Measurements from ENCODE around the gene ABHD16B.
"Not testable (repeated sequence)": the region's sequence is repeated elsewhere in the genome, so short reads cannot be mapped to it uniquely, and the experiment has no call there.

Gene ABHD16B

DNA sequence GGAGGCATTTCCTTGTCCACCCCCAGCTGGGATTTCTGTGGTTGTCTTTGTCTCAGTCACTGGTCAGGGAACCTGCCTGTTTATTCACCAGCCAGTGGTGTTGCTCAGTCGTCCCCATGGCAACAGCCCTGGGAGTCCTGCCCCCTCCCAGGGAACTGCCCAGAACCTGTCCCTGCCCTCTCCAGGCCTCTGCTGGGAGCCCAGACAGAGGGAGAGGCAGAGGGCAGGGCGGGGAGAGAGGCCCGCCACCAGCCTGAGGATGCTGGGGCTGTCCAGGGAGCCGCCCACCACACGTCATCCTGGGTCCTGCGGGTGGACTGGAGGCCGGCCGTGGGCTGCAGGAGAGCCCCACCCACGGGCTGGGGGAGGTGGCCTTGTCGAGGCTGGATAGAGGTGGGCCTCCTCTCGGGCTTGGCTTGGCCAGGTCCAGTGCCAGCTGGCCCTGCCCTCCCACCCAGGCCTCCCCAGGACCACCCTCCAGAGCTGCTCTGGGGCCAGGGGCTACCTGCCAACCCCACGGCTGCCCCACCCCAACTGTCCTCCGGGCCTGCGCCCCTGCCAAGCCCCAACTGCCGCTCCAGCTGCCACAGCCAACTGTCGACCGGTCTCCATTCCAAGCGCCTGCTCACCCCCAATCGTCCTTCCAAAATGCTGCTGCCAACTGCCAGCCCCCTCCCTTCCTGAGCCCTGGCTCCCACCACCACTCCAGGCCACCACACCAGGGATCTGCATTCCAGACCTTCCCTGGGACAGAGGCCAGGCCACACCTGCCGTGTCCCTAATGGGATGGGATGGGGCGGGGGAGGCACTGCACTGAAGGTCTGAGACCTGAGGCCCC is 26.1 kb upstream of the ABHD16B start:
- no peak for DNase-seq

DNA sequence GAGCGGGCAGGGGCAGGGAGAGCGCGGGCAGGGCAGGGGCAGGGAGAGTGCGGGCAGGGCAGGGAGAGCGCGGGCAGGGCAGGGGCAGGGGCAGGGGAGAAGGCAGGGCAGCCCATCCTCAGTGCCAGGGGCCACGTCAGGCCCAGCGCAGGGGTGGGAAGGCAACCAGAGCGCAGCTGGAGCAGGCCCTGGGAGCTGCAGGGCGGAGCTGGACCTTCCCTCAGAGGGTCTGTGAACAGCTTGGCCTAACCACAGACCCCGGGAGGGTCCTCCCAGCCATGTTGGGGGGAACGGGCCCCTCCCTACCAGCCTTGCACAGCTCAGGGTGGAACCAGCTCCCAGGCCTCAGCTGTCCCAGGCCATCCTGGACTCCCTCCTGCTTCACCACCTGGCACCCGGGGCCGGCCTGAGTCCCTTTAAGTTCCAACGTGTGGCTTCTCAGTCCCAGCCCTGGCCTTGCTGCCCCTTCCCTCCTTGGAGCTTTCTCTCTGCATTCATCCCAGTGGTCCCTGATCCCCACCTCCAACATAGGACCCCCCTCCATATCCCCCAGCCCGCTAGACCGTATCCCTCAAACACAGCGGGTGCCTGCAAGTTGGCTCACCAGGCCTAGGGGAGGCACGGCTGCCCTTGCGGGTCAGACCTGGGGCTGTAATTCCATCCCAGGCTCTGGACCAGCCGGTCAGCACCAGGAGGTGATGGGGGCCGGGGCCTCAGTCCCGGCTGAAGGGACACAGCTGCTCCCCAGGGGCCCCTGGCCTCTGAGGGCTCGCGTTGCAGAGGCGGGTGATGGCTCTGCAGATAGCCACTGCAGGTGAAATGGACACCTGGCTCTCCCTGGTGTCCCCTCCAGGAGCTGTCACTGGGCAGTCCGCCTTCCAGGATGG is 24.6 kb upstream of the ABHD16B start:
- no peak for DNase-seq

DNA sequence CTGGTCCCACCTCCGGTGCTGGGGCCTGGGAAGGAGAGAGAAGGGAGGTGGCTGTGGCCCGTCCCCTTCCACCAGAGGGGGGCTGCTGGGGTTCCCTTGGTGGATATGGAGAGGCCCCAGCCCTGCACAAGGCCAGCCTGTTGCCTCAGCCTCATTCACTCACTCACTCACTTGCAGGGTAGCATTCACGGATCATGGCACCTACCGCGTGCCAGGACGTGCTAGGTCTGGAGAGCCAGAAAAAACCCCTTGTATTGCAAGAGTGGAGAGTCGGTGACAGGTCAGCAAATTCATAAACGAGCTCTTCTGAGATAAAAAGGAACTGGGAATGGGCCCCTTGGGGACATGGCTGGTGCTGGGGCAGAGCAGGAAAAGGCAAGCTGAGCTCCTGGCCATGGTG is 23.8 kb upstream of the ABHD16B start:
- no peak for DNase-seq

GRCh38 chr20:63839620-63840019 is 21.7 kb upstream of the ABHD16B start:
- DNase-seq = no peak

DNA sequence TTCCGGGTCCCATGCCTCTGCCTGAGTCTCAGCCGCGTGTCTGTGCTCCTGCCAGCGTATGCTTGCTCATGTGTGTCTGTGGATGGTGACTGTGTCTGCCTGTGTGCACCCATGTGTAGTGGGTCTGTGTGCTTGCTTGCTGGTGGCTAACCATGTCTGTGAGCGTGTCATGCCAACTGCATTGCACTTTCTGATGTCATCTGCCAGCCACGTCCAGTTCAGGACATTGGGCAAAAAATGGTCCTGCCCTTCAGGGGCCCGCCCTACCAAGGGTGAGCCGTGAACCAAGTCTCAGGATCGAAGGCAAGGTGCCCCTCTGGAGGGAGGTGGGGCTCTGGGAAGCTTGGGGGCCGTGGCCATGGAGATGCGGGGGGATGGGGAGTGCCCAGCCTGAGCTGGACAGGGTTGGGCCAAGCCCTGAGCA is 20.9 kb upstream of the ABHD16B start:
- DNase-seq = no peak

- DNase-seq = no peak
These were observed 19.0 kb upstream of the ABHD16B start for GRCh38 chr20:63842258-63842657.

GRCh38 chr20:63843222-63843621 is 18.1 kb upstream of the ABHD16B start:
- DNase-seq = no peak

GRCh38 chr20:63843778-63844177 is 17.5 kb upstream of the ABHD16B start:
- no peak for DNase-seq

GRCh38 chr20:63844511-63844991 is 16.7 kb upstream of the ABHD16B start:
- no peak for DNase-seq

DNA sequence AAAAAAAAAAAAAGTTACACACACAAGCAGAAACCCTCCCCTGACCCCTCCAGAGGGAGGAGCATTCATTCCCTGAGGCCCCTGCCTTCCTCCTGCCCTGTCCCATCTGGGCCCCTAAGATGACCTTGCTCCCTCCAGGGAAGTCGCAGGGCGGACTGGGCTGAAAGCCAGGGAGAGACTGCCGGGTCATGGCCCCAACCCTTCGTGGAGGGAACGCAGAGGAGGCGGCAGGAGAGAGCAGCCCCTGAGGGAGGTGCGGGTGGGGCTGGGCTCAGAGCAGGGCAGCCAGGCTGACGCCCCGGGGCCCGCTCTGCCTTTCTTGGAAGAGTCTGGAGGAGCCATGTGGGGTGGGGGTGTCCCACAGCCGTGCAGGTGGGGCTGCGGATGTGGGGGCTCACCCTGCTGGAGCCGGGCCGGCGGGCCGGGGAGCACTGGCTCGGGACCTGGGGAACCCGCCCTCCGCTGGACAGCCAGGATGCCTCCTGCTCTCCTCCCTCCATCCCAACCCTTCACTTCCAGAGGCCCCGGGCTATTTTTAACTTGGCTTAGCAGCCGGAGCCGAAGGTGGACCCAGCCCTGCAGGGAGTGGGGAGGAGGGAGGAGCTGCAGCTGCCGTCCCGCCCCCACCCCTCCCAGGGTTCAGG is 15.0 kb upstream of the ABHD16B start:
- DNase-seq = no peak

DNA sequence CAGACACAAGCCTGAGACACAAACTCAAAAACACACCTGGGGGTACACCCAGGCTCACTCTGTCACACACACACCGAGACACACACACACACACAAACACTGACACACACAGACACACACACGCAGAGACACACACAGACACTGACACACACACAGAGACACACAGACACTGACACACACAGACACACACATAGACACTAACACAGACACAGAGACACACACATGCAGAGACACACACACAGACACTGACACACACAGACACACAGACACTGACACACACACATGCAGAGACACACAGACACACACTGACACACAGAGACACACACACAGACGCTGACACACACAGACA is 14.4 kb upstream of the ABHD16B start:
- DNase-seq = no peak

DNA sequence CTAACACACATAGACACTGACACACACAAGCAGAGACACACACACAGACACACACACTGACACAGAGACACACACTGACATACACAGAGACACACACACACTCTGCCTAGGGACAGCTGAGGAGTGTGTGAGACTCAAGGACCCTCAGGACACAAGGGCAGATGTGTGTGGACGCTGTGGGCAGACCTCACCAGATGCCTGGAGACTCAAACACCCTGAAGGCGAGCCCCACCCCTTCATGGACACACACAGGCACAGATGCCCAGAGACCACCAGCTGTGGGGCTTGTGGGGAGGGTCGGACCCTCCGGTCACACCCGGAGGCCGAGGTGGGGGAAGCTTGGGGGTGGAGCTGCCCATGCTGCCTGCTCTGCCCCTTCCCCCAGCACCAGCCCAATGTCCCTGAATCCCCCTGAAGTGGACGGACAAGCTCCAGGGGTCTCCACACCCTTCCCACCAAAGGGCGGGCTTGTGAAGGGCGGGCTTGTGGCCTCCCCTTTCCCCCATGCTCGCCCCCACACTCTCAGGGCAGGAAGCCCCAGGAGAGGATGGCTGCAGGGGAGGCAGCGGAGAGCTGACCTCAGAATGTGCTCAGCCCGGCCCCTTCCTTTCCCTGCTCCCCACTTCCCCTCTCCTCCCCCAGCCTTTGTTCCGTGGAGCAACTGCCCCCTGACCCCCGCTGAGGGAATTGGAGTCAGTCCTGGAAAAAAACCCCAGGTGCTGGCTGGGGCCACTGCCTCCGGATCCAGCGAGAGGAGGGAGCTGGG is 13.9 kb upstream of the ABHD16B start:
- DNase-seq = no peak

- DNase-seq = no peak
These were observed 13.0 kb upstream of the ABHD16B start for GRCh38 chr20:63848003-63848911.

DNA sequence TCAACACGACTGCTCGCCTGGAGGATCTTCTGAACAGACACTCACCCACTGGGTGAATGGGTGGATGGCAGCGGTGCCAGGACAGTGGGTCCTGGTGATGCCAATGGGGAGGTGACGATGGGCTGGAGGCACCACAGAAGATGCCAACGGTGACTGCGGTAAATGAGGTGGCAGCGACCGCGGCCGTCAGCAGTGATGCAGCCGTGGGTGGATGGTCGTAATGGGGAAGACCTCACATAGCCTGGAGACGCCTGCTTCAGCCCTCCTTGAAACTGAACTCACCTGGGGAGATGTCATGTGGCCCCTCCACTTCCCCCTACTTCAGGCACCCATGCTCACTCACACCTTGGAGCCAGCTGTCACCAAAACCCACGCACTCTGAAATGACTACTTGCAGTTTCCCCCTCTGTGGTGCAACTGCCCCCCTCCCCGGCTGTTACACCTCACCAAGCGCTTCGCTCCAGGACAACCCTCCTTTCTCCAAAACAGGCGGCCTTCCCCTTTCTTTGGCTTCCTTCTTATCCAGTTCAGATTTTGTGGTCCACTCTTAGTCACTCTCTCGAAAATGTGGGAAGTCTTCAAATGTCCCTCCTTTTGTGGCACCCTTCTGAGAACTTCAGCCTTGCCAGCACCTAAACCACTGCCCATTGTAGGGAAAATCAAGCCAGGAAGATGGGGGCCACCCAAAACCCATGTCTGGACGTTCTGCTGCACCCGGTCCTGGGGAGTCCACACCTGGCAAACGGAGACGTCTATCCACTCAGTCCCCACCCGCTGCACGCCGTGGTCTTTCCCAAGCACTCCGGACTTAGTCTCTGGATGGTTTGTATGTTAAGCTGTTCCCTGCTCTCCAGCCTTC is 10.4 kb upstream of the ABHD16B start:
- no peak for DNase-seq

GRCh38 chr20:63851548-63851943 is 9.8 kb upstream of the ABHD16B start:
- DNase-seq = not testable (repeated sequence)

DNA sequence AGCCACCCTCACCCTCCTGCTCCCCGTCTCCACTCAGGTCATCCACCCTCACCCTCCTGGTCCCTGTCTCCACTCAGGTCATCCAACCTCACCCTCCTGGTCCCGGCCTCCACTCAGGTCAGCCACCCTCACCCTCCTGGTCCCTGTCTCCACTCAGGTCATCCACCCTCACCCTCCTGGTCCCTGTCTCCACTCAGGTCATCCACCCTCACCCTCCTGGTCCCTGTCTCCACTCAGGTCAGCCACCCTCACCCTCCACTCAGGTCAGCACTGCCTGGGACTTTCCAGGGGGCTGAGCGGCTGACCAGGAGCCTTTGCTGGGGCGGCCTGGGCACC is 7.6 kb upstream of the ABHD16B start:
- DNase-seq = not testable (repeated sequence)

- no peak for DNase-seq
These were observed 7.1 kb upstream of the ABHD16B start for GRCh38 chr20:63854069-63854765.

DNA sequence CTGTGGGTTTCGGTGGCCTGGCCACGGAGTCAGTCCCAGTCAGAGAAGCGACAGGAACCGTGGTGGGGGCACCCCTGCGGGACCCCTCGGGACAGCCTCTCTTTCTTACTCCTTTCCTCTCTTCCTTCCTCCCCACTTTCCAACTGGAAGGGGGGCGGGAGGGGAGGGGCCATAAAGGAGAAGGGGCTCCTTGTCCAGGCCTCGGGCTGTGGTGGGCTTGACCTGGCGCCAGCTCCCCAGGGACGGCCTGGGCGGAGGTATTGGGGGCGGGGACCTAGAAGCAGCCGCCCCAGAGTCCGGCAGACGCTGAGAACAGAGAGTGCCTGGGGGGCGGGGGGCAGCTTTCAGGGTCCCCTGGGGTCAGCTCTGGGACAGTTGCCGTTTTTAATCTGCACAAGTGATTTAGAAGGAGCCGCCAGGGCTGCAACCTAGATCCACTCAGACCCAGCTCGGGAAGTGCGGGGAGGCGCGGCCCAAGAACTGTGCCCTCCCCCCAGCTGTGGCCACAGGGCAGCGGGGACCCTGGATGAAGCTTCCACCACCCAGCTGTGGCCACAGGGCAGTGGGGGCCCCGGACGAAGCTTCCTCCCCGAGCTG is 6.4 kb upstream of the ABHD16B start:
- no peak for DNase-seq

DNA sequence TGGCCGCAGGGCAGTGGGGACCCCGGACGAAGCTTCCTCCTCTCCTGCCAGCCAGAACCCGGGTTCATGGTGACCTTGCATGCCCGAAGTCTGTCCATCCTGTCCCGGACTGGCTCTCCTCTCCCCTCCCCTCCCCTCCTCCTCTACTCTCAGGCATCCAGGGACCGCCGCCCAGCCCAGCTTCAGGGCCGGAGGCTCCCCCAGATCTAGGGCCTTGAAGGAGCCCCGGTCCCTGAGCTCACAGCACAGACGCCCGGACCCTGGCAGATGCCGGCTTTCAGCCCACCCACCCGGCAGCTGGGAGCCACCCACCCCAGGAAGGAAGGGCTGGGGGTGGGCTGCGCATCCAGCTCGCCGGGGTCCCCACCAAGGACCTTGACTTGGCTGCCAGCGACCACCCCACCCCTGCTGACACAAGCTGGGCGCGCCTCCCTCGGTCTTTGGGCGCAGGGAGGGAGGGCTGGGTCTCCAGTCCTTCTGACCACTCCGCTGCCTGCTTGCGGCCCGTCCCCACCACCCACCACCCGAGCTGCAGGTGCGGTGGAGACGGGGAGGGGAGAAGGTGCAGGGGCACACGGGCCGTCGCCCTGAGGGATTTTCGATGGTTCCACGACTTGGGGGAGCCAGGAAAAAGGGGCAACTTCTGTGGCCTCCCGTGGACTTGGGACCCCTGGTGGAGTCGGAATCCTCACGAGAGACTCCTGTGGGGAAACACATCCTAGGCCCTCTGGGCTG is 5.8 kb upstream of the ABHD16B start:
- DNase-seq = no peak
